ENCODE results near the gene MIEF1. TPM values are rescaled to one million over a fixed set of nuclear protein-coding genes. Genes with fewer than 3 reads are reported as not detected.

MIEF1 gene
- total and polyA plus RNA-seq, 2 donors (not counting 1 experiment from before 2014, with no cell fraction given): 9.8 to 37.2 TPM

- Histone ChIP-seq H4K20me1 (ENCODE audit: control insufficient read depth, insufficient read depth, low read length, poor library complexity, severe bottlenecking) (no peaks in the 10 kb centered on the region), H3K9ac (ENCODE audit: low read length) (peak overlapping the region; percentile 69), H3K4me2 (replicated peaks; ENCODE audit: low read depth, low read length, poor library complexity, severe bottlenecking) (peak overlapping the region; percentile 93), H3K27ac (ENCODE audit: low read length in 2 of 2) (peak overlapping the region in 1 of 2 donors; percentile 2), H3K4me1 (ENCODE audit: control insufficient read depth in 2 of 2, insufficient read depth in 2 of 2, low read length in 2 of 2) (peaks cover 31 to 39% of the 10 kb centered on the region in 2 donors), H3K36me3 (replicated peaks in 1 of 2; ENCODE audit: control extremely low read depth in 1 of 2, control insufficient read depth in 1 of 2, extremely low read depth in 1 of 2, insufficient read depth in 2 of 2, low read length in 1 of 2) (no peaks in the 10 kb centered on the region), H3K79me2 (ENCODE audit: control insufficient read depth, insufficient read depth, low read length) (peaks cover 28% of the 10 kb centered on the region), H3K4me3 (ENCODE audit: control extremely low read depth in 1 of 5, extremely low read depth in 1 of 5, insufficient read depth in 1 of 5, low read depth in 2 of 5, low read length in 4 of 5) (peak overlapping the region in 4 of 5 experiments; percentile 38 to 65 (median 56)), H3K9me3 (ENCODE audit: control extremely low read depth in 1 of 3, control insufficient read depth in 2 of 3, insufficient read depth in 1 of 3, low read length in 2 of 3) (no peaks in the 10 kb centered on the region), H3K27me3 (replicated peaks in 1 of 4; ENCODE audit: control extremely low read depth in 1 of 4, control insufficient read depth in 3 of 4, insufficient read depth in 4 of 4, low read length in 3 of 4) (peaks cover 0 to 23% (median 5%) of the 10 kb centered on the region in 4 experiments), H2AFZ (ENCODE audit: insufficient read depth, low read depth, low read length, poor library complexity, severe bottlenecking) (peak overlapping the region; percentile 38)
- intact Hi-C loops (cut with micrococcal nuclease): no loop called here
- TF ChIP-seq, protein P1, sequence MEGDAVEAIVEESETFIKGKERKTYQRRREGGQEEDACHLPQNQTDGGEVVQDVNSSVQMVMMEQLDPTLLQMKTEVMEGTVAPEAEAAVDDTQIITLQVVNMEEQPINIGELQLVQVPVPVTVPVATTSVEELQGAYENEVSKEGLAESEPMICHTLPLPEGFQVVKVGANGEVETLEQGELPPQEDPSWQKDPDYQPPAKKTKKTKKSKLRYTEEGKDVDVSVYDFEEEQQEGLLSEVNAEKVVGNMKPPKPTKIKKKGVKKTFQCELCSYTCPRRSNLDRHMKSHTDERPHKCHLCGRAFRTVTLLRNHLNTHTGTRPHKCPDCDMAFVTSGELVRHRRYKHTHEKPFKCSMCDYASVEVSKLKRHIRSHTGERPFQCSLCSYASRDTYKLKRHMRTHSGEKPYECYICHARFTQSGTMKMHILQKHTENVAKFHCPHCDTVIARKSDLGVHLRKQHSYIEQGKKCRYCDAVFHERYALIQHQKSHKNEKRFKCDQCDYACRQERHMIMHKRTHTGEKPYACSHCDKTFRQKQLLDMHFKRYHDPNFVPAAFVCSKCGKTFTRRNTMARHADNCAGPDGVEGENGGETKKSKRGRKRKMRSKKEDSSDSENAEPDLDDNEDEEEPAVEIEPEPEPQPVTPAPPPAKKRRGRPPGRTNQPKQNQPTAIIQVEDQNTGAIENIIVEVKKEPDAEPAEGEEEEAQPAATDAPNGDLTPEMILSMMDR (IDR thresholded peaks at IDR 0.05): no peak
- TF ChIP-seq EZH2 (IDR thresholded peaks at IDR 0.05; ENCODE audit: borderline replicate concordance, insufficient read depth, low read depth, low read length, poor library complexity, severe bottlenecking): no peak
- ATAC-seq (ENCODE audit: low read depth): no peak
- no peaks in the 10 kb centered on the region for H3K9me3 Mint-ChIP-seq (ENCODE audit: insufficient read depth)
- WGBS (ENCODE audit: insufficient coverage): 69% methylated on average over 6 of the region's 10 CpGs
- ChIA-PET CTCF (interaction anchor here (0.9 to 1.2 kb wide), 3 partner anchors 9 to 107 kb away, joined by 3 to 4 read pairs (median 3); no protein-coding TSS in a partner anchor), POLR2A (interaction anchor here (0.6 to 2.5 kb wide), 3 partner anchors 12 to 16 kb away, joined by 3 to 23 read pairs (median 7); no protein-coding TSS in a partner anchor)
- H3K4me3 Mint-ChIP-seq: peak overlapping the region; percentile 90
- H3K27ac Mint-ChIP-seq: peak overlapping the region; percentile 88
- no peak for DNase-seq
- H3K4me1 Mint-ChIP-seq: peaks cover 65% of the 10 kb centered on the region
- H3K27me3 Mint-ChIP-seq: peaks cover 9% of the 10 kb centered on the region
Measured at GRCh38 chr22:39458444-39459083, 43.5 kb upstream of the MIEF1 start.

- no peak overlapping the region for H3K4me2 ChIP-seq (replicated peaks; ENCODE audit: low read depth, low read length, poor library complexity, severe bottlenecking)
- CTCF ChIA-PET: interaction anchor here (0.6 kb wide), 1 partner anchor 13 kb away, joined by 3 read pairs; no protein-coding TSS in a partner anchor
Measured at GRCh38 chr22:39459681-39460080, 42.4 kb upstream of the MIEF1 start.

More at GRCh38 chr22:39459681-39460080, 42.4 kb upstream of the MIEF1 start:
- H3K27me3 Mint-ChIP-seq: peaks cover 9% of the 10 kb centered on the region
- no peak overlapping the region for H3K4me3 ChIP-seq (ENCODE audit: control extremely low read depth in 1 of 5, extremely low read depth in 1 of 5, insufficient read depth in 1 of 5, low read depth in 2 of 5, low read length in 4 of 5)
- H2AFZ ChIP-seq (ENCODE audit: insufficient read depth, low read depth, low read length, poor library complexity, severe bottlenecking): no peak overlapping the region
- peaks cover 64% of the 10 kb centered on the region for H3K4me1 Mint-ChIP-seq
- peaks cover 32% of the 10 kb centered on the region for H3K79me2 ChIP-seq (ENCODE audit: control insufficient read depth, insufficient read depth, low read length)
- 90% methylated on average over 11 of the region's 11 CpGs for WGBS (ENCODE audit: insufficient coverage)
- H3K36me3 ChIP-seq (replicated peaks in 1 of 2; ENCODE audit: control extremely low read depth in 1 of 2, control insufficient read depth in 1 of 2, extremely low read depth in 1 of 2, insufficient read depth in 2 of 2, low read length in 1 of 2): no peaks in the 10 kb centered on the region
- peaks cover 39 to 50% of the 10 kb centered on the region in 2 donors for H3K4me1 ChIP-seq (ENCODE audit: control insufficient read depth in 2 of 2, insufficient read depth in 2 of 2, low read length in 2 of 2)
- no peaks in the 10 kb centered on the region for H4K20me1 ChIP-seq (ENCODE audit: control insufficient read depth, insufficient read depth, low read length, poor library complexity, severe bottlenecking)
- H3K9ac ChIP-seq (ENCODE audit: low read length): no peak overlapping the region
- no peaks in the 10 kb centered on the region for H3K9me3 Mint-ChIP-seq (ENCODE audit: insufficient read depth)
- intact Hi-C loops (cut with micrococcal nuclease): no loop called here
- peak overlapping the region; percentile 53 for H3K27ac Mint-ChIP-seq
- H3K9me3 ChIP-seq (ENCODE audit: control extremely low read depth in 1 of 3, control insufficient read depth in 2 of 3, insufficient read depth in 1 of 3, low read length in 2 of 3): no peaks in the 10 kb centered on the region
- no peak overlapping the region for H3K27ac ChIP-seq (ENCODE audit: low read length in 2 of 2)
- TF ChIP-seq, protein P1 (IDR thresholded peaks at IDR 0.05): no peak
- no peak for TF ChIP-seq EZH2 (IDR thresholded peaks at IDR 0.05; ENCODE audit: borderline replicate concordance, insufficient read depth, low read depth, low read length, poor library complexity, severe bottlenecking)
- ATAC-seq (ENCODE audit: low read depth) (no peak), DNase-seq (no peak)
- POLR2A ChIA-PET: interaction anchor here (2.5 kb wide), 1 partner anchor 13 kb away, joined by 23 read pairs; no protein-coding TSS in a partner anchor
- H3K27me3 ChIP-seq (replicated peaks in 1 of 4; ENCODE audit: control extremely low read depth in 1 of 4, control insufficient read depth in 3 of 4, insufficient read depth in 4 of 4, low read length in 3 of 4): peaks cover 0 to 23% (median 5%) of the 10 kb centered on the region in 4 experiments
- peak overlapping the region; percentile 70 for H3K4me3 Mint-ChIP-seq

Measured in B cell (primary cell).